Muscle layer of duodenum (tissue), 2 donors: ENCODE data around the gene TRIM40.

Experiments used
- H3K27ac ChIP-seq: one replicate; pipeline ENCODE4 v1.7.0; 2013; ENCODE audit warnings: mild to moderate bottlenecking, low read length
- H3K27me3 ChIP-seq: one replicate; pipeline ENCODE4 v1.7.0; 2013; ENCODE audit warnings: low read depth, mild to moderate bottlenecking, control low read depth, low read length
- H3K36me3 ChIP-seq, 2 donors: one replicate each; pipeline ENCODE4 v1.7.0; 2013; ENCODE audit warnings: low read length in 2 of 2, control low read depth in 1 of 2, mild to moderate bottlenecking in 1 of 2; ENCODE audit not compliant: insufficient read depth in 2 of 2, control insufficient read depth in 1 of 2
- H3K4me1 ChIP-seq, 2 donors: one replicate each; pipeline ENCODE4 v1.7.0; 2013; ENCODE audit warnings: low read length in 2 of 2, mild to moderate bottlenecking in 2 of 2, control low read depth in 1 of 2, moderate library complexity in 1 of 2; ENCODE audit not compliant: insufficient read depth in 2 of 2, control insufficient read depth in 1 of 2
- H3K4me3 ChIP-seq, 2 donors: one replicate each; pipeline ENCODE4 v1.7.0; 2013; ENCODE audit warnings: low read length in 2 of 2, low read depth in 1 of 2, mild to moderate bottlenecking in 1 of 2
- H3K9me3 ChIP-seq, 2 donors: one replicate each; pipeline ENCODE4 v1.7.0; 2013; ENCODE audit warnings: low read length in 2 of 2, control low read depth in 1 of 2, mild to moderate bottlenecking in 1 of 2; ENCODE audit not compliant: control insufficient read depth in 1 of 2
- donor health status: healthy.

TRIM40 gene

DNA sequence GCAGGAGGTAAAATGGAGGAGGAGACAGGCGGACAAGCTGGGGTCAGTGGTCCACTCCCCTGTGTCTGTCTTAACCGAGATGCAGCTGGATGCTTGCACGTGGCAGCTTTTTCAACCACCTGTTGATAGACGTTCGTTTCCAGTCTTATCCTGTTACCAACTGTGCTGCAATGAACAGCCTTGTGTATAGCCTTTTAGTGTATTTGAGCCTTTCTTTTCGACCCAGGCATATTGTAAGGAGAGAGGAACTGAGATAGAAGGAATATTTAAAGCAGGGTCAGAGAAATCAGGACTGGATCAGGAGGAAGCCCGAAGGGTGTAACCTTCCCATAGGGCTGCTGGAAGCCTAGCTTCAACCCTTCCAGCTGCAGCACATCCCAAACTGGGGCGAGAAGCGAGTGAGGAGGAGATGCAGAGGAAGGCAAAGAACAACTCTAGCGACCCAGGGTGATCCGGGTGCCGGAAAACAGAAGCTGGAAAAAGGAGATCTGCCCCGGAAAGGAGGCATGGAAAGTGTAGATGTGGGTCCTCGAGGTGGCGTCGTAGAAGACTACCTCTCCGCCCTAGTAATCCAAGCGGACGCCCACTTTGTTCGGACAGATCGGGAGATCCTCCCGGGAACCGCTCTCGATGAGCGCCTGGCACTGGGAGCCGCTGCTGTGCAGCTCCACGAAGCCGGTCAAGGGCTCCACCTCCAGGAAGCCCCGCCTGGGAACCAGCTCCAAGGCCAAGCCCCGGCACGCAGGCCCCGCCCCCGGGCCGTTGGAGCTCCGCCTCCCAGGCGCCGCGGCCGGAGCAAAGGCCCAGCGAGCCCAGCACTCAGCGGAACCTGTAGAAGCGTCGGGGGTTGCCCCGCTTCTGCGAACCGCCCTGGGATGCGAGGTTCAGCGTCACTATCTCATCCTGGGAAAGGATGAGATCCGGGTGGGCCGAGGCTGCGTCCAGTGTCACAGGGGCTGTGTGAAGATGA is 34.2 kb upstream of the TRIM40 start:
- Histone ChIP-seq H3K4me1 (peaks cover 19 to 33% of the 10 kb centered on the region in 2 donors), H3K27ac (peak overlapping the region; percentile 71), H3K4me3 (peak overlapping the region; percentile 52 to 59), H3K9me3 (no peaks in the 10 kb centered on the region), H3K27me3 (peaks cover 14% of the 10 kb centered on the region), H3K36me3 (no peaks in the 10 kb centered on the region)

- Histone ChIP-seq H3K4me3 (peak overlapping the region; percentile 52 to 60), H3K27me3 (peaks cover 8% of the 10 kb centered on the region), H3K27ac (peak overlapping the region; percentile 71), H3K4me1 (peaks cover 19 to 33% of the 10 kb centered on the region in 2 donors), H3K9me3 (no peaks in the 10 kb centered on the region), H3K36me3 (no peaks in the 10 kb centered on the region)
Measured at GRCh38 chr6:30102414-30102969, 33.4 kb upstream of the TRIM40 start.

DNA sequence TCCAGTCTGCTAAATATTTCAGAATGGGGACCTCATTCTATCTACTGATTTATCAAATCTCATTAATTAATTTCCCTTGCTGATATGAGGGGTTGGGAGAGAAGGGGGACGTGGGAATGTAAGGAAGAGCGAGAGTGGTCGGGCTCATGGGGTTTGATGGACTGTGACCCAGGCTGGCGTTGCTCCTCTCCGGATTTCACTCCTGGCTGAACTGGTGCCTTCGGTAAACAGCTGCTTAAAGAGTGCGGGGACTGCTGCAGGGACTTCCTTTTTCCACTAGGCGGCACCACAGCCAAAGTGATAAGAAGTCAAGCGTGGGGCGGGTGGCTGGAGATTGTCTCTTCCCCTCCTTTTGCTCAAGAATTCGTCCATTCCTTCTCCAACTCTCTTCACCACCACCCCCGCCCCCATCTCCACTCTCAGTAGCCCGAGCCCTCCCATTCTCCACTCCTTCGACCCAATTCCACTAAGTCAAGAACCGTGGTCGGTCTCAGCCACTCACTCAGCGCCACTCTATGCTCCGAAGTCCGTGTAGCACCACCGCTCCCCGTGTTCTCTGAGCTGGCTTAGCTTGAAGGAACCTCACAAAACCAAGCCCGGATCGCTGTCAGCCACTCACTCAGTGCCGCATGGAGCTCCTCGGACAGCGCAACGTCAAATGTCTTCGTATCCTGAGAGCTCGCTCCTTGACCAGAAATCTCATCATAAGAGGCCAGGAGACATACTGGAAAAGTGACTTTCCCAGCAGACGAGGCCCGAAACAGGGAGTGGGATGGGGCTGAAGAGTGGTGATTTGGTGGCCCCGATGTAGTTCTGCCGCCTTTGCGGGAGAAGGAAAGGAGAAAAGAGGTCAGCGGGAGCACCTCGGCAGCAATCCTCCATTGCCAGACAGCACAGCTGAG is 32.7 kb upstream of the TRIM40 start:
- Histone ChIP-seq H3K4me1 (peaks cover 19 to 33% of the 10 kb centered on the region in 2 donors), H3K9me3 (no peaks in the 10 kb centered on the region), H3K36me3 (no peaks in the 10 kb centered on the region), H3K27ac (peak overlapping the region; percentile 71), H3K27me3 (peaks cover 12% of the 10 kb centered on the region), H3K4me3 (peak overlapping the region; percentile 52 to 60)

- Histone ChIP-seq H3K4me3 (peak overlapping the region; percentile 52 to 60), H3K27ac (no peak overlapping the region), H3K27me3 (peaks cover 12% of the 10 kb centered on the region), H3K9me3 (no peaks in the 10 kb centered on the region), H3K4me1 (peaks cover 19 to 33% of the 10 kb centered on the region in 2 donors), H3K36me3 (no peaks in the 10 kb centered on the region)
Measured at GRCh38 chr6:30103872-30104179, 32.1 kb upstream of the TRIM40 start.

GRCh38 chr6:30104661-30105060 is 31.3 kb upstream of the TRIM40 start:
- H3K27me3 ChIP-seq = peaks cover 12% of the 10 kb centered on the region
- H3K27ac ChIP-seq = no peak overlapping the region
- H3K4me1 ChIP-seq = peaks cover 19 to 33% of the 10 kb centered on the region in 2 donors
- no peaks in the 10 kb centered on the region for H3K36me3 ChIP-seq
- no peaks in the 10 kb centered on the region for H3K9me3 ChIP-seq
- no peak overlapping the region for H3K4me3 ChIP-seq

- Histone ChIP-seq H3K9me3 (no peaks in the 10 kb centered on the region), H3K27ac (no peak overlapping the region), H3K27me3 (peaks cover 26% of the 10 kb centered on the region), H3K36me3 (no peaks in the 10 kb centered on the region), H3K4me1 (no peaks in the 10 kb centered on the region), H3K4me3 (peak overlapping the region in 1 of 2 donors; percentile 48)
Measured at GRCh38 chr6:30111266-30111856, 24.6 kb upstream of the TRIM40 start.

- no peaks in the 10 kb centered on the region for H3K9me3 ChIP-seq
- no peaks in the 10 kb centered on the region for H3K36me3 ChIP-seq
- H3K4me3 ChIP-seq = peak overlapping the region in 1 of 2 donors; percentile 48
- H3K4me1 ChIP-seq = no peaks in the 10 kb centered on the region
- peak overlapping the region; percentile 58 for H3K27ac ChIP-seq
- peaks cover 26% of the 10 kb centered on the region for H3K27me3 ChIP-seq
Measured at GRCh38 chr6:30112402-30112994, 23.4 kb upstream of the TRIM40 start.

GRCh38 chr6:30113003-30113759 is 22.8 kb upstream of the TRIM40 start, which contains the start of gene TRIM31:
Gene TRIM31, minus strand, starts transcription at chr6:30113090. Its CDS starts 285 bp downstream, at chr6:30112805.
- H3K36me3 ChIP-seq = no peaks in the 10 kb centered on the region
- peak within 1 kb of the TSS; percentile 58 for H3K27ac ChIP-seq
- no peaks in the 10 kb centered on the region for H3K4me1 ChIP-seq
- no peaks in the 10 kb centered on the region for H3K9me3 ChIP-seq
- peak within 1 kb of the TSS in 1 of 2 donors; percentile 48 for H3K4me3 ChIP-seq
- H3K27me3 ChIP-seq = peaks cover 21% of the 10 kb centered on the region

GRCh38 chr6:30113841-30114240 is 22.1 kb upstream of the TRIM40 start:
- H3K27me3 ChIP-seq = peaks cover 21% of the 10 kb centered on the region
- no peak overlapping the region for H3K4me3 ChIP-seq

DNA sequence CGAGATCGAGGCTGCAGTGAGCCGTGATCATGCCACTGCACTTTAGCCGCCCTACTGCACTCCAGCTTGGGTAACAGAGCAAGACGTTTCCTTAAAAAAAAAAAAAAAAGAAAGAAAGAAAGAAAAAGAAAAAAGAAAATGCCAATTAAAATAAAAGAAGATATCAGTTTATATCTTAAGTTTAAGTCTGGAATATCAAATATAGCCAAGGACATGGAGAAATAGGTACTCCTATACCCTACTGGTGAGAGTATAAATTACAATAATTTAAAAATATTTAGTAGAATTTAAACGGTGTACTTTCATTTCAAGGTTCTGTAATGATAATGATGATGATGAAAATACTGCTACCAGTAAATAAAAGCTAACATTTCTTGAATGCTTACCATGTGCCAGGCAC is 19.2 kb upstream of the TRIM40 start:
- H3K4me1 ChIP-seq = no peaks in the 10 kb centered on the region

More at GRCh38 chr6:30113841-30114240, 22.1 kb upstream of the TRIM40 start:
- H3K27ac ChIP-seq = peak overlapping the region; percentile 40
- no peaks in the 10 kb centered on the region for H3K9me3 ChIP-seq
- H3K36me3 ChIP-seq = no peaks in the 10 kb centered on the region
- H3K4me1 ChIP-seq = no peaks in the 10 kb centered on the region

More for the DNA sequence above, 19.2 kb upstream of the TRIM40 start:
- Histone ChIP-seq H3K4me3 (no peak overlapping the region), H3K36me3 (no peaks in the 10 kb centered on the region), H3K27ac (no peak overlapping the region), H3K9me3 (no peaks in the 10 kb centered on the region), H3K27me3 (peaks cover 7% of the 10 kb centered on the region)
